Fibroblast of the aortic adventitia (primary cell): Measurements from ENCODE around the gene GOT1. TPM values are rescaled to one million over a fixed set of nuclear protein-coding genes. Genes with fewer than 3 reads are reported as not detected.

Source experiments
- DNase-seq: peaks from one replicate; pipeline ENCODE4 v3.0.0-alpha.2; 2010; ENCODE audit warnings: low read depth
- H3K4me3 ChIP-seq: 2 replicates; pipeline ENCODE4 v1.5.1; 2011; ENCODE audit warnings: low read depth, mild to moderate bottlenecking, control low read depth, low read length, moderate library complexity
- total RNA-seq: library from RNA; depleted of rRNA; stranded (reverse); fragments of >200 nt; gene quantifications from 2 replicates; pipeline ENCODE4 v1.2.3, GENCODE V29; 2012; ENCODE audit warnings: low replicate concordance
- TF ChIP-seq, protein P1 (sequence below): IDR thresholded peaks from 2 replicates; pipeline ENCODE4 v1.5.1; 2011; ENCODE audit warnings: mild to moderate bottlenecking, low read length, control low read depth, inconsistent platforms; ENCODE audit not compliant: insufficient read depth

GOT1 gene
- total RNA-seq, result 14.7 and 33.7 TPM in 2 replicates

DNA sequence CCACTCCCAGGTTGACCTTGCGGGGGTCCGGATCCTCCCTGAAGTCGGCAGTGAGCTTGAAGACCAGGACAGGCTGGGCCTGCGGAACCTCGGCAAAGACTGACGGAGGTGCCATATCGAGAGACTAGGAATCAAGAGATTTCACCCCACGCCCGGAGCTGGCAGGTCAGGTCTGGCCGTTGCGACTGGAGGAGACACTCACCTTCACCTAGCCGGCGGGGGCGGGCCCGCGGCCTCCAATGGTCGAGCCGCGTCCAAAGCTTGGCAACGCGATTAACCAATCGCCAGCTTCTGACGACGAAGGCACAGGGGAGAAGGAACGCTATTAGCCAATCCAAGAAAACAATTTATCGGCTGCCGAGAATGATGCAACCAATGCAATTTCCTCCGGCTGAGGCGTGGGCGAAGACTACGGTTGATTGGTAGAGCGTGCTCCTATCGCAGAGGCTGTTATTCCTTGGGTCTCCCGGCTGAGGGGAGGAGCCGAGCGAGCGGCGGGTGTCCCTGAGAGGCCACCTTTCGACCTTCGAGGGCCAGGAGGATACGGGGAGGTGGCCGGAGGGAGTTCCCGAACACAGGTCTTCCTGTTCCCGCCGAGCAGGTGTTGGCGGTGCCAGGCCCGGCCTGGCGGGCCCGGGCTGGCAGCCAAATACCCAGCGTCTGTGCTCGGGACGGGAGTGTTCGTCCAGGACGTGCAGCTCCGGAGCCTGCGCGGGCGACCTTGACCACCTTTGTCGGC is at the start of gene GOT1:
TSS of gene GOT1 (minus strand) at position 174 of the 739 bp plus-strand sequence. CDS start at position 115, 59 bp downstream.
- TF ChIP-seq, protein P1, sequence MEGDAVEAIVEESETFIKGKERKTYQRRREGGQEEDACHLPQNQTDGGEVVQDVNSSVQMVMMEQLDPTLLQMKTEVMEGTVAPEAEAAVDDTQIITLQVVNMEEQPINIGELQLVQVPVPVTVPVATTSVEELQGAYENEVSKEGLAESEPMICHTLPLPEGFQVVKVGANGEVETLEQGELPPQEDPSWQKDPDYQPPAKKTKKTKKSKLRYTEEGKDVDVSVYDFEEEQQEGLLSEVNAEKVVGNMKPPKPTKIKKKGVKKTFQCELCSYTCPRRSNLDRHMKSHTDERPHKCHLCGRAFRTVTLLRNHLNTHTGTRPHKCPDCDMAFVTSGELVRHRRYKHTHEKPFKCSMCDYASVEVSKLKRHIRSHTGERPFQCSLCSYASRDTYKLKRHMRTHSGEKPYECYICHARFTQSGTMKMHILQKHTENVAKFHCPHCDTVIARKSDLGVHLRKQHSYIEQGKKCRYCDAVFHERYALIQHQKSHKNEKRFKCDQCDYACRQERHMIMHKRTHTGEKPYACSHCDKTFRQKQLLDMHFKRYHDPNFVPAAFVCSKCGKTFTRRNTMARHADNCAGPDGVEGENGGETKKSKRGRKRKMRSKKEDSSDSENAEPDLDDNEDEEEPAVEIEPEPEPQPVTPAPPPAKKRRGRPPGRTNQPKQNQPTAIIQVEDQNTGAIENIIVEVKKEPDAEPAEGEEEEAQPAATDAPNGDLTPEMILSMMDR, result no peak
- DNase-seq, result peak; percentile 99
- peak within 1 kb of the TSS; percentile 100 for H3K4me3 ChIP-seq

DNA sequence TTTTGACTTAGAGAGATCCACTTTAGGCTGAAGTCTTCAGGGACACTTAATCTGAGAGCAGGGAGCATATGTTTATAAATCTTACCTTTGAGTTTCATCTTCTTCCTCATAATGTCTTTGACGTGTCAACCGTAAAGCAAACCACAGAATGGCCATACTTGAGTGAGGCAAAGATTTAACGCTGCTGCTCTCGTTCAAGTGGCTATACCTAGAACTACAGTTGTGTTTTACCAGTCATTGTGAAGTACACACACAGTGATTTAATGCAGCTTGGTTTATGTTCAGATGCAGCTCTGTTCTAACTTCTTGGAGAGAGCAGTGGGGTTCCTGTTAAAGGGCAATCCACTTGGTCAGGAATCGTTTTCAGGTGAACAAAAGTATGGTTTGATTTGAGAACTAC is 39.9 kb upstream of the GOT1 start:
- no peak overlapping the region for H3K4me3 ChIP-seq
- TF ChIP-seq, protein P1, result no peak
- DNase-seq, result no peak

DNA sequence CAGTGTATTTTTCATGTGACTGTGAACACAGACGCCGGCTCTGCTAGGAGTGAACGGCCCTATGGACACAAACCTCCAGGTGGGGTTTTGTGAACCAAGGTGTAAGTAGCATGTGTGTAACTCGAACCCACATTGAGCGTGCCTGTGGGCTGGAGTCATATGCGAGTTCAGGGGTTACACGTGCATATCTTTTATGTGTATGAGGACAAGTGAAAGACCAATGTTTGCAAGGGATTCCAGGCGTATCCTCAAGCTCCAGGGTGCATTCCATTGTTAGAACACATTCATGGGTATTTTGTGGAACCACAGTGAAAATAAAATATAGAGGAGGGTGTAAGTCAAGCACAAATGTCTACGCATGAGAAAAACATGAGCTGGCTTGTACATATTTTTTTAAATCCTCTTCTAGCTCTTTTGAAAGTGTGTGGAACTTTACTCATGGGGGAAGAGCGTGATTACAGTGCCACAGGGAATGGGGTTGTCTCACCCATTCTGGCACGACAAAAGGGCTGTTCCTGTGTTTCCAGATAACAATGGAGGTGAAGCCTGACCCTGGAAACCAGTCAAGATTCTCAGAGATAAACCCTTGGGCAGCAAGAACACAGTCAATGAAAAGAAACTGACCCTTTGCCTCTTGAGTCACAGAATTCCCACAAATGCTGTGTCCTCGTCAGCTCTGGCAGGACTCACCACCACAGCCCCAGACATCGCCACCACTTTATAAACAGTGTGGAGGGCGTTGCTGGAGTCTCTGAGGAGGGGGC is 37.0 kb upstream of the GOT1 start:
- no peak overlapping the region for H3K4me3 ChIP-seq
- TF ChIP-seq, protein P1, result no peak
- DNase-seq, result peak; percentile 60

DNA sequence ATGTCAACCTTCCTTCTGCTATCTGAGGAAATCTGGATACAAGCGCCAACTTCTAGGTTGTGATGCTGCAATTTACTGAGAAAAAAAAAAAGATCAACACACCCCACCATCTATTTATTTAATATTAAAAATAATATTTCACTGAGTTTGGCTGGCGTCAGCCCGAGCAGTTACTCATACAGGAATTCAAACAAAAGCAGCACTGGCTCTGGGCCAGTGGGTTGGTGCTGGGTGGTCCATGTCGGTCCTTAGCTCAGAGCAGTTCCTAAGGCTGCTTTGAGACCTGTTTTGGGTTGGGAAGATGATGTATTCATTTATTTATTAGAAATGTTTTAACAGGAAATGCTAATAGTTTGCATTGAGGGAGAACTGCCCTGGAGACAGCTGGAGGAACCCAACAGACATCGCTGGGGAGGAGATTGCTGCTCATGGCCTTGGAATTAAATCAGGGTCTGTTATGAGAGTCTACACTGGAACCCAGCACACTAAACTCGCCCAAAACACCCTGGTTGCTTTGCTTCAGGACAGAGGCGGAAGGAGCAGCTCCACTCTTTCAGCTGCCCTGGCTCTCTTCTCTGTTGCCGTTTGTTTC is 36.3 kb upstream of the GOT1 start:
- H3K4me3 ChIP-seq, result no peak overlapping the region
- TF ChIP-seq, protein P1, result no peak
- DNase-seq, result peak; percentile 44

DNA sequence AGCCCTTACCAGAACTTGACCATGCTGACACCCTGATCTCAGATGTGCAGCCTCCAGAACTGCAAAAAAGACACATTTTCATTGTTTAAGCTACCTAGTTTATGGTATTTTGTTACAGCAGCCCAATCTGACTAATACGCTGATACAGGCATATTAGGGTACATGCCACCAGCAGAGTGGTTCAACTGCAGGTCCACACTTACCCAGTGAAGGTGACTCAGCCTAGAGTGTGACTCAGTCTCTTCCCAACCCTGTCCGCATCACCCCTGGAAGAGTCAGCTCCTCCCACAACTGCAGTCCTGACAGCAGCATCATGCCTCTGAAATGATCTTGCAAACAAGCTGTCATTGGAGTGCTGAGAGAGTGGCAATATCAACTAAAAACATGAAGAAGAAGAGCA is 30.8 kb upstream of the GOT1 start:
- DNase-seq, result peak; percentile 12

DNA sequence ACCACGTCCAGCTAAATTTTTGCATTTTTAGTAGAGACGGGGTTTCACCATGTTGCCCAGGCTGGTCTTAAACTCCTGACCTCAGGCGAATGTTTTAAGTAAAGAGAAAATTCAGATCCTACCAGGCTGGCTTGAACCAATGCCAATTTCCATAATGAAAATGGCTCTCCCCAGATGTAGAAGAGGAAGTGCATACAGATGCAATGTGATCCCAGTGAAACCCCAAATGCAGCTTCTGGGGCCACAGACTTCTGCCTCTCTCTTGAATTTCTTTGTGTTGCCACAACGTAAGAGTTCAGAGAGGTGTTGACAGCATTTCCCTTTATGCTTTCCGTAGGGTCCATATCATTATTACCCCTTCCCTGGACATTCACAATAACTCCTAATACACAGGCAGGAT is 29.6 kb upstream of the GOT1 start:
- DNase-seq, result no peak
- no peak overlapping the region for H3K4me3 ChIP-seq
- TF ChIP-seq, protein P1, result no peak

More for the DNA sequence above, 30.8 kb upstream of the GOT1 start:
- TF ChIP-seq, protein P1, result no peak
- no peak overlapping the region for H3K4me3 ChIP-seq
